H1 (cell line): ENCODE data around the gene RPTOR. TPM values are rescaled to one million over a fixed set of nuclear protein-coding genes. Genes with fewer than 3 reads are reported as not detected.

Experiments
- CHD7 ChIP-seq: fragments of 300-600 bp; sonication (generic); IDR thresholded peaks from 2 replicates; pipeline ENCODE4 v1.7.1; 2012; ENCODE audit warnings: low read length, moderate library complexity, mild to moderate bottlenecking, inconsistent platforms; ENCODE audit not compliant: insufficient replicate concordance
- RBBP5 ChIP-seq: IDR thresholded peaks from 2 replicates; pipeline ENCODE4 v1.7.1; 2012; ENCODE audit warnings: low read depth, mild to moderate bottlenecking, inconsistent platforms, low read length, moderate library complexity, borderline replicate concordance
- SUZ12 ChIP-seq: fragments of 200-600 bp; sonication (generic); IDR thresholded peaks from 2 replicates; pipeline ENCODE4 v1.6.1; 2012; ENCODE audit warnings: mild to moderate bottlenecking, inconsistent platforms, low read length, moderate library complexity, mixed read lengths
- polyA plus RNA-seq, 7 experiments: library from polyadenylated mRNA; depleted of rRNA in 3 of 7; stranded (reverse) in 5 of 7; unstranded in 2 of 7; fragments of >200 nt in 5 of 7; fragments of 200-250 nt in 2 of 7; gene quantifications; 1 replicate in 5 of 7; 2 replicates in 1 of 7; 4 replicates in 1 of 7; pipeline versions ENCODE4 v1.2.1 to v1.2.3, GENCODE V29; 2011 to 2013; ENCODE audit warnings: missing spikeins in 2 of 7, mixed read lengths in 2 of 7
- total RNA-seq: library from RNA; stranded (reverse); fragmentation: NEBNext Ultra II Directional; extraction: Animal tissue kit (Norgen Biotek cat#: 25700); gene quantifications from 2 replicates; pipeline ENCODE4 v1.2.1, GENCODE V29; 2021

The RPTOR gene
- total and polyA plus RNA-seq, 2 of the 8 experiments (the other 6 are each of a cell fraction or from before 2014, with no cell fraction given): 6.9 to 28.7 TPM

GRCh38 chr17:80909635-80910034 lies 365.0 kb downstream of the RPTOR start (continued):
- no peak for TF ChIP-seq CHD7
- TF ChIP-seq RBBP5: no peak
- TF ChIP-seq SUZ12: no peak
- TF ChIP-seq, all 59 proteins: peak for 0
